Caco-2 (cell line): Measurements from ENCODE around the gene ST6GAL1. TPM values are rescaled to one million over a fixed set of nuclear protein-coding genes. Genes with fewer than 3 reads are reported as not detected.

Experiments
- BruUV-seq: library from RNA; stranded (reverse); fragments of 400-500 nt; replicated peaks from 2 replicates; lab custom pipeline; 2021; lab: Mats Ljungman, UMichigan
- CTCF ChIA-PET: fragments of 300-600 bp; sonication (Branson Sonifier 250); formaldehyde crosslinking; loops from one replicate; lab custom pipeline; 2022; ENCODE audit warnings: antibody characterized with exemption; lab: Charles Lee
- POLR2A ChIA-PET: fragments of 300-600 bp; sonication (Branson Sonifier 250); formaldehyde crosslinking; loops from one replicate; lab custom pipeline; 2022; ENCODE audit warnings: antibody characterized with exemption; lab: Charles Lee
- DNase-seq, 2 experiments: peaks; one replicate each; pipeline versions ENCODE4 v3.0.0 to v3.0.0-alpha.2; 2020 to 2022
- H3K27me3 ChIP-seq: replicated peaks from 2 replicates; pipeline ENCODE4 v1.6.0; 2011; ENCODE audit warnings: low read length; ENCODE audit not compliant: control insufficient read depth, insufficient read depth
- H3K36me3 ChIP-seq: 2 replicates; pipeline ENCODE4 v1.5.1; 2011; ENCODE audit warnings: low read length; ENCODE audit not compliant: control insufficient read depth, insufficient read depth
- H3K4me1 ChIP-seq: fragments of 250-450 bp; sonication (Bioruptor Pico); 2 replicates; pipeline ENCODE4 v1.5.1; 2020; ENCODE audit warnings: mild to moderate bottlenecking
- H3K4me3 ChIP-seq: 2 replicates; pipeline ENCODE4 v1.5.1; 2011; ENCODE audit warnings: low read depth, mild to moderate bottlenecking, control low read depth, low read length
- H3K9me3 ChIP-seq: fragments of 250-450 bp; sonication (Bioruptor Pico); 2 replicates; pipeline ENCODE4 v1.5.1; 2020; ENCODE audit warnings: mild to moderate bottlenecking, moderate library complexity
- H3K27ac Mint-ChIP-seq: one replicate; pipeline ENCODE4 v1.8.0; 2022; ENCODE audit warnings: mixed read lengths; ENCODE audit not compliant: unreplicated experiment
- H3K27me3 Mint-ChIP-seq: one replicate; pipeline ENCODE4 v1.8.0; 2022; ENCODE audit warnings: mixed read lengths; ENCODE audit not compliant: insufficient read depth, unreplicated experiment
- H3K36me3 Mint-ChIP-seq: one replicate; pipeline ENCODE4 v1.8.0; 2022; ENCODE audit warnings: mild to moderate bottlenecking, mixed read lengths; ENCODE audit not compliant: insufficient read depth, unreplicated experiment
- H3K4me1 Mint-ChIP-seq: one replicate; pipeline ENCODE4 v1.8.0; 2022; ENCODE audit warnings: low read depth, mixed read lengths; ENCODE audit not compliant: unreplicated experiment
- H3K4me3 Mint-ChIP-seq: one replicate; pipeline ENCODE4 v1.8.0; 2022; ENCODE audit warnings: mild to moderate bottlenecking, moderate library complexity, mixed read lengths; ENCODE audit not compliant: unreplicated experiment
- H3K9me3 Mint-ChIP-seq: one replicate; pipeline ENCODE4 v1.8.0; 2022; ENCODE audit warnings: mixed read lengths; ENCODE audit not compliant: unreplicated experiment
- CTCF ChIP-seq, 2 experiments: fragments of 200-600 bp in 1 of 2; IDR thresholded peaks; 1 replicate in 1 of 2; 2 replicates in 1 of 2; pipeline versions ENCODE4 v1.5.1 to v1.8.0; 2011 to 2022; ENCODE audit warnings: antibody characterized with exemption in 1 of 2, control low read depth in 1 of 2, inconsistent platforms in 1 of 2, low read depth in 1 of 2, low read length in 1 of 2, mild to moderate bottlenecking in 1 of 2, moderate library complexity in 1 of 2; ENCODE audit not compliant: insufficient read depth in 1 of 2, severe bottlenecking in 1 of 2, unreplicated experiment in 1 of 2
- intact Hi-C: fragments of 100-400 bp; cut with micrococcal nuclease; formaldehyde crosslinking; loops from one replicate; pipeline ENCODE4 v1.10.0; 2022; ENCODE audit not compliant: unreplicated experiment
- total RNA-seq: library from RNA; stranded (reverse); gene quantifications from 2 replicates; pipeline ENCODE4 v1.2.3, GENCODE V29; 2022

The ST6GAL1 gene
- total RNA-seq, 1 experiment from 2014 or later, result 34.6 TPM

DNA sequence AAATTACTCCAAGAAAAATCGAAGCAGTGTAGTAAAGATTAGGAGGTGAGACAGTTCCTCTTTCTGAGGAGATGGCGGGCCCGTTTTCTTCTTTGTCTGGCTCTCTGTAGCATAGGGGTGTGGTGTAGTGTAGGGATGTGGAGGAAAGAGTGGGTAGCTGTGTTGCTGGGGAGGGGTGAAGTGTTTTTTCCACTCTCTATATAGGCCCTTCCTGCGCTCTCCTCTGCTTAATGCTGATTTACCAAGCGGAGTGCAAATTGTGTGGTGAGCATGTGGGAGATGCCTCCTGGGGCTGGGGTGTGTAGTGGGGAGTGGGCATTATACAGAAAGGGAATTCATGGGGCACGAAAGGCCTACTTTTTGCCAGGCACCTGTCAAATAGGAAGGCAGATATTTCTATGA is 94.9 kb downstream of the ST6GAL1 start:
- Histone ChIP-seq H3K4me3 (no peak overlapping the region), H3K9me3 (no peaks in the 10 kb centered on the region), H3K4me1 (peaks cover 15% of the 10 kb centered on the region), H3K36me3 (no peaks in the 10 kb centered on the region), H3K27me3 (no peaks in the 10 kb centered on the region)
- H3K4me3 Mint-ChIP-seq, result no peak overlapping the region
- H3K36me3 Mint-ChIP-seq, result peaks cover 5% of the 10 kb centered on the region
- intact Hi-C loops, result no loop called here
- no peak for TF ChIP-seq CTCF (IDR thresholded peaks at IDR 0.05; ENCODE audit: insufficient read depth in 1 of 2, low read depth in 1 of 2, low read length in 1 of 2, severe bottlenecking in 1 of 2, unreplicated experiment in 1 of 2)
- DNase-seq, result no peak
- H3K4me1 Mint-ChIP-seq, result peaks cover 7% of the 10 kb centered on the region
- ChIA-PET CTCF (no interaction called here), POLR2A (no interaction called here)
- H3K9me3 Mint-ChIP-seq, result no peaks in the 10 kb centered on the region
- H3K27me3 Mint-ChIP-seq, result no peaks in the 10 kb centered on the region
- no peak overlapping the region for H3K27ac Mint-ChIP-seq
- no TSS peak for BruUV-seq

GRCh38 chr3:187025656-187026316 is 95.5 kb downstream of the ST6GAL1 start:
- no peak for TF ChIP-seq CTCF (IDR thresholded peaks at IDR 0.05; ENCODE audit: insufficient read depth in 1 of 2, low read depth in 1 of 2, low read length in 1 of 2, severe bottlenecking in 1 of 2, unreplicated experiment in 1 of 2)
- intact Hi-C loops, result no loop called here
- peaks cover 15% of the 10 kb centered on the region for H3K4me1 ChIP-seq
- Mint-ChIP-seq H3K36me3 (peaks cover 5% of the 10 kb centered on the region), H3K27me3 (no peaks in the 10 kb centered on the region), H3K4me1 (peaks cover 7% of the 10 kb centered on the region), H3K9me3 (no peaks in the 10 kb centered on the region), H3K27ac (no peak overlapping the region), H3K4me3 (no peak overlapping the region)
- no peaks in the 10 kb centered on the region for H3K36me3 ChIP-seq
- POLR2A ChIA-PET, result no interaction called here
- H3K4me3 ChIP-seq, result no peak overlapping the region
- DNase-seq, result no peak
- no peaks in the 10 kb centered on the region for H3K9me3 ChIP-seq
- CTCF ChIA-PET, result no interaction called here
- no peaks in the 10 kb centered on the region for H3K27me3 ChIP-seq
- BruUV-seq, result no TSS peak

DNA sequence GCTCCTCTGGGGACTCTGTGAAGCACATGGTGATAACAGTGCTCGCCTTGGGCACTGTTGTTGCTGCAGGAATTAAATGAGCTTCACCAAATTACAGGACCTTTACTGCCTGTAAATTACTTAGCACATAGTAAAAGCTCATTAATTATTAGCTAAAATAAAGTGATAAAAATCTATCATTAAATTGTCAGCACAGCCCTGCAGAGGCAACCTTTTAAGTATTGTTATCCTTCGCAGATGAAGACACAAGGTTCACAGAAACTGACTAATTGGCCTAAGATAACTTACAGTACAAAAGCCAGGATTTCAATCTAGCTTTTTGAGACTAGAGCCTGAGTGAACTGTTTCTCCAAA is 96.0 kb downstream of the ST6GAL1 start:
- ChIA-PET CTCF (no interaction called here), POLR2A (no interaction called here)
- H3K27ac Mint-ChIP-seq, result no peak overlapping the region
- intact Hi-C loops, result no loop called here
- peaks cover 7% of the 10 kb centered on the region for H3K4me1 Mint-ChIP-seq
- Histone ChIP-seq H3K9me3 (no peaks in the 10 kb centered on the region), H3K4me3 (no peak overlapping the region), H3K27me3 (no peaks in the 10 kb centered on the region), H3K36me3 (no peaks in the 10 kb centered on the region), H3K4me1 (peaks cover 15% of the 10 kb centered on the region)
- no peaks in the 10 kb centered on the region for H3K9me3 Mint-ChIP-seq
- peaks cover 5% of the 10 kb centered on the region for H3K36me3 Mint-ChIP-seq
- DNase-seq, result no peak
- no peak overlapping the region for H3K4me3 Mint-ChIP-seq
- BruUV-seq, result no TSS peak
- no peak for TF ChIP-seq CTCF (IDR thresholded peaks at IDR 0.05; ENCODE audit: insufficient read depth in 1 of 2, low read depth in 1 of 2, low read length in 1 of 2, severe bottlenecking in 1 of 2, unreplicated experiment in 1 of 2)
- no peaks in the 10 kb centered on the region for H3K27me3 Mint-ChIP-seq
